Epithelial cell of proximal tubule (primary cell): Measurements from ENCODE around the gene EFHD2. TPM values are rescaled to one million over a fixed set of nuclear protein-coding genes. Genes with fewer than 3 reads are reported as not detected.
"Not testable (repeated sequence)": the region's sequence is repeated elsewhere in the genome, so short reads cannot be mapped to it uniquely, and the experiment has no call there.

ENCODE experiments used
- DNase-seq: peaks from one replicate; pipeline ENCODE4 v3.0.0-alpha.2; 2011; ENCODE audit warnings: low read depth
- H3K4me3 ChIP-seq: 2 replicates; pipeline ENCODE4 v1.5.1; 2011; ENCODE audit warnings: low read depth, mild to moderate bottlenecking, low read length
- CTCF ChIP-seq: conservative IDR thresholded peaks from 2 replicates; pipeline ENCODE4 v1.5.1; 2012; ENCODE audit warnings: low read depth, mild to moderate bottlenecking, low read length
- total RNA-seq: library from RNA; depleted of rRNA; stranded (reverse); fragments of >200 nt; gene quantifications from 2 replicates; pipeline ENCODE4 v1.2.3, GENCODE V29; 2015

Gene EFHD2
- total RNA-seq, 1 donor from 2014 or later, result 122 TPM

DNA sequence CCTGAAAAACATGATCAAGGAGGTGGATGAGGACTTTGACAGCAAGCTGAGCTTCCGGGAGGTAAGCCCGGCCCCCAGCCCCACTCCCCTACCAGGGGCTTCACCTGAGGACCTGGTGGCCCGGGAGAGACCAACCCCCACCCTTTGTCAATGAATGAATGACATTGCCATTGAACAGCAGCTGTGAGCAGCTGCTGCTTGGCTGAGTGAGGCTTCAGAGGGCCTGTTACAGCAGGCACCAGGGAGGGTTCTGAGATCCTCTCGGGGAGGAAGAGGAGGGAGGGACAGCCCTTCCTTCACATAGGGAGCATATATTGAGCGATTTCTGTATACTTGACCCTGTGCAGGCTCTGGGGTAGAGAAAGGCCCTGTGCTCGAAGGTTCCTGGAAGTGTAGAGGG, 16.3 kb downstream of the EFHD2 start:
- H3K4me3 ChIP-seq, result no peak overlapping the region
- no peak for TF ChIP-seq CTCF
- no peak for DNase-seq

DNA sequence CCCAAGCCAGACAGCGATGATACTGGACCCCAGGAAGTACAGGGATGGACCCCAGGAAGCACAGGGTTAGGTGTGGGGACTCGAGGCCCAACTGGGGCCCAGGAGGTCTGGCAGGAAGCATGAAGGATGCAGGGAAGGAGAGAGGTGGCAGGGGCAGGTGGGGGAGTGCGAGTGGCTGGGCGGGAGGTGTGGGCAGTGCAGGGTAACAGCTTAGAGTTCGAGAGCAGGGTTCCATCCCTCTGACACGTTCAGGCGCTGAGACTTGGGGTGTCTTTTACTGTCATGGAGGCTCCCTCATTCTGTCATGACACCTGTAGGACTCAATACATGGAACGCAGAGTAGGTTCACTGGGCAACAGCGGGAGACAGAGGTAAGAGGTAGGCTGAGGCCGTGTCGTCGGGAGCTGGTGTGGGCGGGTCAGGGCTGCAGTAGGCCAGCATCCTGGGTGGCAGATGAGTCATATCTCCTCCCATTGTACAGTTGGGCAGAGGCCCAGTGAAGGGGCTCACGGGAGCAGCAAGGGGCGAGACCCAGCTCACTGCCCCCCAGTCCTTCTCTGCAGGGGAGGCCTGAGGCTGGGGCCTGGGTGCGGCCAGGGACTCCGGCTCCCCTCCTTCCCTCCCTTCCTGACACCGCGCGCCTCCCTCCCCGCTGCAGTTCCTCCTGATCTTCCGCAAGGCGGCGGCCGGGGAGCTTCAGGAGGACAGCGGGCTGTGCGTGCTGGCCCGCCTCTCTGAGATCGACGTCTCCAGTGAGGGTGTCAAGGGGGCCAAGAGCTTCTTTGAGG, 17.0 kb downstream of the EFHD2 start:
- TF ChIP-seq CTCF, result no peak
- no peak for DNase-seq
- no peak overlapping the region for H3K4me3 ChIP-seq

DNA sequence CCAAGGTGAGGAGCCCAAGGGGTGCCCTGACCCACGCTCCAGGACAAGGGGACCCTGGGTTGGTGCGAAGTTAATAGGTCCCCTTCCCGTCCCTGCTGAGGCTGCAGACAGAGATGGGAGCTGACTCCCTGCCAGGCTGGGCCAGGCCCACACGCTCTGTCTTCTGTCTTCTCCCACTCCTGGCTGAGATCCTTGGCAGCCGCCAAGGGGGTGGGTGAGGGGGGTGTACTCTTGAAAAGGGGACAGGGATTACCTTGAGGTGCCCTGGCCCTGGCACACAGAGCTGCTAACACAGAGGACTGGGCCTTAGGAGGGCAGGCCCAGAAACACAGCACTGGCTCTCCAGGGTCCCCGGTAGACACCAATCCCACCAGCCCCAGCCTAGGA, 17.6 kb downstream of the EFHD2 start:
- TF ChIP-seq CTCF, result no peak
- H3K4me3 ChIP-seq, result no peak overlapping the region
- DNase-seq, result no peak

DNA sequence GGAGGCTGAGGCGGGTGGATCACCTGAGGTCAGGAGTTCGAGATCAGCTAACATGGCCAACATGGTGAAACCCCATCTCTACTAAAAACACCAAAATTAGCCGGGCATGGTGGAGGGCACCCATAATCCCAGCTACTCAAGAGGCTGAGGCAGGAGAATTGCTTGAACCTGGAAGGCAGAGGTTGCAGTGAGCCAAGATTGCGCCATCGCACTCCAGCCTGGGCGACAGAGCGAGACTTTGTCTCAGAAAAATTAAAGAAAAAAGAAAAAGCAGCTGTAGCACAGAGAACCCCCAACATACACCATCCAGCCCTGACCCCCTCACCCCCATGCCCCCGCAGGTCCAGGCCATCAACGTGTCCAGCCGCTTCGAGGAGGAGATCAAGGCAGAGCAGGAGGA, 18.6 kb downstream of the EFHD2 start:
- not testable (repeated sequence) for DNase-seq

DNA sequence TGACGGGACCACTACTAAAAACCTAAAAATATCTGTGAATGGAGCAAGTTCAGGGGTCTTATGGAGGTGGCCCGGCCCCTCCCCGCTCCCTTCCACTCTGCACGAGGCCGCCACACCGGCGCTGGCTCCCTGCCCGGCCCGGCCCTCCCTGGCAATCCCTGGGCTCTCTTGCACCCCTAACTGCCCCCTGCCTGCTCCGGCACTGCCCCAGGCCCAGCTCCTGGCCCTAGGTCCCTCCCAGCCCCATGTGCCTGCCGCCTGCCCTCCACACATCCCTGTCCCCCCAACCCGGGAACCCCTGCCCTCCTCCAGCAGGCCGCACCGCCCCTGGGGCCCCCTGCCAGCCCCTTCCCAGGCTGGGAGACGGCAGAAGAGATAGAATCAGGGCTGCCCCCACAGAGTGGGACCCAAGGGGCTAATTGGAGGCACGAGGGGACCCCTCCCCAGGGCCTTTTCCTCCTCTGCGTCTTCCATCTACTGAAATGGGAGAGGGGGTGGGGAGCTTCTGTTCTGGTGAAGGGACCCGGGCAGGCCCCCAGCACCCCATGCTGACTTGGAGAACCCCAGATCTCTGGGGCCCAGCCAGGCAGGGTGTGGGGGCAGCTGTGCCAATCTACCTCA, 19.2 kb downstream of the EFHD2 start:
- no peak overlapping the region for H3K4me3 ChIP-seq
- TF ChIP-seq CTCF, result no peak
- DNase-seq, result no peak

More for the DNA sequence above, 18.6 kb downstream of the EFHD2 start:
- H3K4me3 ChIP-seq, result not testable (repeated sequence)

DNA sequence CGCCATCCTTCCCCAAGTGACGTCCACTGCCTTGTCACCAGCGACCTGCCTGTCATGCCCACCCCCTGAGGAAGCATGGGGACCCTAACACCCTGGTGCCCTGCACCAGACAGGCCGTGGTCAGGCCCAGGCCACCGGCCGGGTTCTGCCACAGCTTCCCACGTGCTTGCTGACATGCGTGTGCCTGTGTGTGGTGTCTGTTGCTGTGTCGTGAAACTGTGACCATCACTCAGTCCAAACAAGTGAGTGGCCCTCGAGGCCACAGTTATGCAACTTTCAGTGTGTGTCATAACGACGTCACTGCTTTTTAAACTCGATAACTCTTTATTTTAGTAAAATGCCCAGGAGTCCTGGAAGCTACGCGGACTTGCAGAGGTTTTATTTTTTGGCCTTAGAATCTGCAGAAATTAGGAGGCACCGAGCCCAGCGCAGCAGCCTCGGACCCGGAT, 20.0 kb downstream of the EFHD2 start:
- no peak for TF ChIP-seq CTCF
- DNase-seq, result no peak
- H3K4me3 ChIP-seq, result no peak overlapping the region

DNA sequence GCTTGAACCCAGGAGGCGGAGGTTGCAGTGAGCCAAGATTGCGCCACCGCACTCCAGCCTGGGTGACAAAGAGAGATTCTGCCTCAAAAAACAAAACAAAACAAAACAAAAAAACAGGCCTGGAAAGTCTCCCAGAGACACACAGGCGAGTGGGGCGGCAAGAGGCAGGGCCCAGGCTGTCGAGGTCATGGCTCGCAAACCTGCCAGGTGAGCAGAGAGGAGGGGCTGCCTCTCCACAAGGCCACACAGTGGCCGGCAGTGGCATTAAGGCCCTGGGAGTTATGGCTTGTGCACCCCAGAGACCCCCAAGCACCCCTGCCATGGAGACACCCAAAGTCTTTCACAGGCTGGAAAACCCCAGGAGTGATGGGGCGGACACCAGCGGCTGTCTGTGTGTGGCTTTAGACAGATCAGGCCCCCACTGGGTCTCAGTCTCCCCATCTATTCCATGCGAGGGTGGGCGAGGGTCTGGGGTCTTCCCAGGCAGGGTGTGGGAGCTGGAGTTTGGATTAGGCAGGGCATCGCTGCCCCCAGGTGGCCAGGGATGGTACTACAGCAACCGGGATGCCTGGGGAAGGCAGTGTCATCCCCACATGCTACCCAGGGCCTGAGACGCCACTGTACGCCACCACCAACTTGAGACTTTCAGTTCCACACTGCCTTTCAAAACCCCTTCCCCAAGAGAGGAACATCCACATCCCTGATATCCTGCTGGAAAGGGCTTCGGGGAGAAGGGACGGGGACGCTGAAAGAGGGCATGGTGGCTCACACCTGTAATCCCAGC, 21.3 kb downstream of the EFHD2 start:
- DNase-seq, result no peak
- H3K4me3 ChIP-seq, result no peak overlapping the region
- peak; percentile 92 for TF ChIP-seq CTCF
